SU-DHL-6 (cell line): ENCODE data around the gene SLC9A1.

Source experiments
- H2AFZ ChIP-seq: fragments of 200-600 bp; sonication (generic); 2 replicates; pipeline ENCODE4 v1.6.1; 2014; ENCODE audit warnings: low read depth, mild to moderate bottlenecking, moderate library complexity, mixed read lengths, antibody characterized with exemption, low read length; ENCODE audit not compliant: severe bottlenecking
- H3F3A ChIP-seq: fragments of 200-600 bp; shearing (Covaris generic); 2 replicates; pipeline ENCODE4 v1.6.0; 2016; ENCODE audit warnings: antibody characterized with exemption, mild to moderate bottlenecking; ENCODE audit not compliant: insufficient read depth
- H3K27ac ChIP-seq: fragments of 200-600 bp; sonication (generic); 2 replicates; pipeline ENCODE4 v1.5.1; 2016; ENCODE audit warnings: low read depth, mild to moderate bottlenecking, low read length, moderate library complexity, mixed read lengths
- H3K27me3 ChIP-seq: fragments of 200-600 bp; sonication (generic), shearing (Covaris generic); 2 replicates; pipeline ENCODE4 v1.6.0; 2014; ENCODE audit warnings: mild to moderate bottlenecking, low read length
- H3K36me3 ChIP-seq: fragments of 200-600 bp; sonication (generic); 2 replicates; pipeline ENCODE4 v1.6.1; 2014; ENCODE audit warnings: mild to moderate bottlenecking, low read length, mixed read lengths
- H3K4me2 ChIP-seq: fragments of 300-600, 200-600 bp; shearing (Covaris generic), sonication (generic); 2 replicates; pipeline ENCODE4 v1.6.0; 2014; ENCODE audit warnings: low read length, low read depth, mild to moderate bottlenecking; ENCODE audit not compliant: poor library complexity, severe bottlenecking
- H3K4me3 ChIP-seq: fragments of 200-600 bp; sonication (generic); 2 replicates; pipeline ENCODE4 v1.5.1; 2014; ENCODE audit warnings: antibody characterized with exemption, low read length, mild to moderate bottlenecking, mixed read lengths; ENCODE audit not compliant: insufficient read depth, poor library complexity, severe bottlenecking
- H3K79me2 ChIP-seq: fragments of 200-600 bp; sonication (generic); 2 replicates; pipeline ENCODE4 v1.6.1; 2014; ENCODE audit warnings: mild to moderate bottlenecking, low read length, moderate library complexity; ENCODE audit not compliant: insufficient read depth
- H3K9ac ChIP-seq: fragments of 200-600 bp; sonication (generic); 2 replicates; pipeline ENCODE4 v1.7.0; 2014; ENCODE audit warnings: mild to moderate bottlenecking, low read length
- H3K9me2 ChIP-seq: fragments of 200-600 bp; sonication (generic); replicated peaks from 2 replicates; pipeline ENCODE4 v1.6.1; 2014; ENCODE audit warnings: low read length; ENCODE audit not compliant: insufficient read depth
- H3K9me3 ChIP-seq: fragments of 200-600 bp; sonication (generic); 2 replicates; pipeline ENCODE4 v1.6.1; 2014; ENCODE audit warnings: low read length, mixed read lengths; ENCODE audit not compliant: insufficient read depth
- H4K20me1 ChIP-seq: fragments of 200-600 bp; sonication (generic); 2 replicates; pipeline ENCODE4 v1.6.1; 2014; ENCODE audit warnings: low read depth, mild to moderate bottlenecking, antibody characterized with exemption, low read length, moderate library complexity, mixed read lengths
- CTCF ChIP-seq: fragments of 200-600 bp; sonication (generic); IDR thresholded peaks from one replicate; pipeline ENCODE4 v1.5.1; 2017; ENCODE audit warnings: antibody characterized with exemption, mild to moderate bottlenecking, low read length, moderate library complexity; ENCODE audit not compliant: insufficient read depth, poor library complexity, severe bottlenecking
- EZH2phosphoT487 ChIP-seq: fragments of 200-600 bp; sonication (generic), shearing (Covaris generic); conservative IDR thresholded peaks from 2 replicates; pipeline ENCODE4 v1.6.1; 2018; ENCODE audit warnings: mild to moderate bottlenecking, antibody characterized with exemption, low read length, moderate library complexity, mixed read lengths

SLC9A1 gene

GRCh38 chr1:27147842-27148518 is 6.9 kb downstream of the SLC9A1 start:
- Histone ChIP-seq H3K4me3 (no peak overlapping the region), H4K20me1 (no peaks in the 10 kb centered on the region), H3F3A (no peaks in the 10 kb centered on the region), H3K9me2 (no peaks in the 10 kb centered on the region), H3K9ac (no peak overlapping the region), H3K9me3 (no peaks in the 10 kb centered on the region), H3K79me2 (no peaks in the 10 kb centered on the region), H2AFZ (no peak overlapping the region), H3K36me3 (no peaks in the 10 kb centered on the region), H3K27me3 (no peaks in the 10 kb centered on the region), H3K4me2 (no peak overlapping the region), H3K27ac (no peak overlapping the region)
- TF ChIP-seq EZH2phosphoT487, result no peak
- TF ChIP-seq CTCF, result no peak

GRCh38 chr1:27145934-27146354 is 9.0 kb downstream of the SLC9A1 start:
- no peak overlapping the region for H2AFZ ChIP-seq
- H3K36me3 ChIP-seq, result no peaks in the 10 kb centered on the region
- H3K4me3 ChIP-seq, result no peak overlapping the region
- no peaks in the 10 kb centered on the region for H3K9me3 ChIP-seq
- H3K27me3 ChIP-seq, result no peaks in the 10 kb centered on the region
- H3K9ac ChIP-seq, result no peak overlapping the region
- no peaks in the 10 kb centered on the region for H3F3A ChIP-seq
- no peak overlapping the region for H3K4me2 ChIP-seq
- H3K79me2 ChIP-seq, result no peaks in the 10 kb centered on the region
- no peaks in the 10 kb centered on the region for H3K9me2 ChIP-seq
- no peak overlapping the region for H3K27ac ChIP-seq
- no peaks in the 10 kb centered on the region for H4K20me1 ChIP-seq
- TF ChIP-seq EZH2phosphoT487 (no peak), CTCF (no peak)

- no peaks in the 10 kb centered on the region for H3K27me3 ChIP-seq
- no peak overlapping the region for H3K9ac ChIP-seq
- no peaks in the 10 kb centered on the region for H3F3A ChIP-seq
- H3K4me2 ChIP-seq, result no peak overlapping the region
- no peaks in the 10 kb centered on the region for H4K20me1 ChIP-seq
- TF ChIP-seq CTCF, result no peak
- TF ChIP-seq EZH2phosphoT487, result no peak
- H3K9me3 ChIP-seq, result no peaks in the 10 kb centered on the region
- H3K79me2 ChIP-seq, result no peaks in the 10 kb centered on the region
- no peaks in the 10 kb centered on the region for H3K36me3 ChIP-seq
- H3K27ac ChIP-seq, result no peak overlapping the region
- no peak overlapping the region for H2AFZ ChIP-seq
- H3K4me3 ChIP-seq, result no peak overlapping the region
- no peaks in the 10 kb centered on the region for H3K9me2 ChIP-seq
Observed at GRCh38 chr1:27144920-27145661, 9.8 kb downstream of the SLC9A1 start.
